K562 (cell line): Measurements from ENCODE around the gene C2orf81.

Experiments used
- CHD7 ChIP-seq: fragments of 200-600 bp; sonication (generic); IDR thresholded peaks from one replicate; pipeline ENCODE4 v1.6.1; 2012; ENCODE audit warnings: mild to moderate bottlenecking, low read depth, low read length, inconsistent platforms
- HDAC3 ChIP-seq: fragments of 450-650 bp; IDR thresholded peaks from 2 replicates; pipeline ENCODE4 v1.6.1; 2018; ENCODE audit warnings: borderline replicate concordance, mild to moderate bottlenecking, moderate library complexity; ENCODE audit not compliant: partially characterized antibody
- PHTF2 ChIP-seq: fragments of 250-450 bp; sonication (Bioruptor Pico); IDR thresholded peaks from 2 replicates; pipeline ENCODE4 v1.5.0; 2021; ENCODE audit warnings: mild to moderate bottlenecking
- SREBF2 ChIP-seq: sonication (generic); formaldehyde crosslinking; IDR thresholded peaks from 2 replicates; pipeline ENCODE4 v1.4.0; 2020; ENCODE audit warnings: mild to moderate bottlenecking, missing genetic modification reagents
- TF ChIP-seq, protein P1 (sequence below): fragments of 200-800 bp; sonication (Bioruptor generic); IDR thresholded peaks from 2 replicates; pipeline ENCODE4 v1.6.1; 2016; ENCODE audit warnings: missing genetic modification characterization, missing compliant biosample characterization

DNA sequence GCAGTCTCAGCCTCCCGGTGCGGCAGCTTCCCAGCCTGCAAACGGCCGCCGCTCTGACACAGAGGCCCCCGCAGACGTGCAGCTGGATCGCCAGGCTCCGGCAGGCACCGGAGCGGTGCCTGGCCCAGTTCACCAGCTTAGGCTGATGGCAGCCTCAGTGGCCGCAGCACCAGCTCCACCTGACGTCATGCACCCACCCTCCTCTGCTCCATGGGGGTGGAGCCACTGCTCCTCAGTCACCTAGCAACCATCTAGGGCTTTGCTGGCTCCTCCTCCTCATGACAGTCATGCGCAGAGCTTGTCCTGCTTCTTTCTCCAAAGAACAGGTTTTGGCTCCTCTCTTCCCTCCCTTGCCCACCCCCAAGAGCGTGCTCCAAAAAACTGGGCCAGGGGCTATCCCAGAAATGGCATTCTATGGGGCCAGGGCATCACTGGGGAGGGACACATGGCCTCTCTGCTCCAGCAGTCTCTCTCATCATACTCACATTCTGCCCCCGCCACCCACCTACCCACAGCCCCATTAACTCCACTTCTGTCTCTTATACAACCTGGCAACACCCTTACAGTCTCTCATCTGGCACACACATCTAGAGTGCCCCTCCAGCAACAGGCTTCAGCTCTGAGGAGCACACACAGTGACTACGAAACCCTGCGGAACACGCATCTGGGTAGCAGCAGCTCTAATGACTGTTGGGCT is 46.8 kb downstream of the C2orf81 start:
- TF ChIP-seq, protein P1, sequence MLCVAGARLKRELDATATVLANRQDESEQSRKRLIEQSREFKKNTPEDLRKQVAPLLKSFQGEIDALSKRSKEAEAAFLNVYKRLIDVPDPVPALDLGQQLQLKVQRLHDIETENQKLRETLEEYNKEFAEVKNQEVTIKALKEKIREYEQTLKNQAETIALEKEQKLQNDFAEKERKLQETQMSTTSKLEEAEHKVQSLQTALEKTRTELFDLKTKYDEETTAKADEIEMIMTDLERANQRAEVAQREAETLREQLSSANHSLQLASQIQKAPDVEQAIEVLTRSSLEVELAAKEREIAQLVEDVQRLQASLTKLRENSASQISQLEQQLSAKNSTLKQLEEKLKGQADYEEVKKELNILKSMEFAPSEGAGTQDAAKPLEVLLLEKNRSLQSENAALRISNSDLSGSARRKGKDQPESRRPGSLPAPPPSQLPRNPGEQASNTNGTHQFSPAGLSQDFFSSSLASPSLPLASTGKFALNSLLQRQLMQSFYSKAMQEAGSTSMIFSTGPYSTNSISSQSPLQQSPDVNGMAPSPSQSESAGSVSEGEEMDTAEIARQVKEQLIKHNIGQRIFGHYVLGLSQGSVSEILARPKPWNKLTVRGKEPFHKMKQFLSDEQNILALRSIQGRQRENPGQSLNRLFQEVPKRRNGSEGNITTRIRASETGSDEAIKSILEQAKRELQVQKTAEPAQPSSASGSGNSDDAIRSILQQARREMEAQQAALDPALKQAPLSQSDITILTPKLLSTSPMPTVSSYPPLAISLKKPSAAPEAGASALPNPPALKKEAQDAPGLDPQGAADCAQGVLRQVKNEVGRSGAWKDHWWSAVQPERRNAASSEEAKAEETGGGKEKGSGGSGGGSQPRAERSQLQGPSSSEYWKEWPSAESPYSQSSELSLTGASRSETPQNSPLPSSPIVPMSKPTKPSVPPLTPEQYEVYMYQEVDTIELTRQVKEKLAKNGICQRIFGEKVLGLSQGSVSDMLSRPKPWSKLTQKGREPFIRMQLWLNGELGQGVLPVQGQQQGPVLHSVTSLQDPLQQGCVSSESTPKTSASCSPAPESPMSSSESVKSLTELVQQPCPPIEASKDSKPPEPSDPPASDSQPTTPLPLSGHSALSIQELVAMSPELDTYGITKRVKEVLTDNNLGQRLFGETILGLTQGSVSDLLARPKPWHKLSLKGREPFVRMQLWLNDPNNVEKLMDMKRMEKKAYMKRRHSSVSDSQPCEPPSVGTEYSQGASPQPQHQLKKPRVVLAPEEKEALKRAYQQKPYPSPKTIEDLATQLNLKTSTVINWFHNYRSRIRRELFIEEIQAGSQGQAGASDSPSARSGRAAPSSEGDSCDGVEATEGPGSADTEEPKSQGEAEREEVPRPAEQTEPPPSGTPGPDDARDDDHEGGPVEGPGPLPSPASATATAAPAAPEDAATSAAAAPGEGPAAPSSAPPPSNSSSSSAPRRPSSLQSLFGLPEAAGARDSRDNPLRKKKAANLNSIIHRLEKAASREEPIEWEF = no peak
- TF ChIP-seq CHD7 (no peak), PHTF2 (CRISPR knock-in tag) (no peak), SREBF2 (CRISPR knock-in tag) (no peak), HDAC3 (no peak)
